ENCODE results near the gene NPHS2.

- TF ChIP-seq POLR2A (IDR thresholded peaks at IDR 0.05) (no peak), CTCF (IDR thresholded peaks at IDR 0.05) (no peak), POLR2AphosphoS5 (IDR thresholded peaks at IDR 0.05) (no peak)
These were observed 24.7 kb downstream of the NPHS2 start for GRCh38 chr1:179550746-179551682.

Measured in transverse colon (tissue), 4 donors.